OCI-LY7 (cell line): ENCODE data around the gene RTP2. TPM values are rescaled to one million over a fixed set of nuclear protein-coding genes. Genes with fewer than 3 reads are reported as not detected.

ENCODE experiments used
- BruUV-seq: library from RNA; stranded (reverse); fragments of 400-500 nt; replicated peaks from 2 replicates; lab custom pipeline; 2021; lab: Mats Ljungman, UMichigan
- CTCF ChIA-PET: fragments of 300-600 bp; sonication (Branson Sonifier 250); formaldehyde crosslinking; loops from one replicate; lab custom pipeline; 2022; ENCODE audit warnings: antibody characterized with exemption; ENCODE audit not compliant: unreplicated experiment; lab: Charles Lee
- POLR2A ChIA-PET: fragments of 300-600 bp; sonication (Branson Sonifier 250); formaldehyde crosslinking; loops from one replicate; lab custom pipeline; 2022; ENCODE audit warnings: antibody characterized with exemption; lab: Charles Lee
- DNase-seq: peaks from one replicate; pipeline ENCODE4 v3.0.0-alpha.2; 2015; ENCODE audit warnings: low spot score
- H2AFZ ChIP-seq: fragments of 200-600 bp; sonication (generic), shearing (Covaris generic); 2 replicates; pipeline ENCODE4 v1.6.1; 2014; ENCODE audit warnings: mild to moderate bottlenecking, antibody characterized with exemption, low read length, moderate library complexity
- H3K27ac ChIP-seq: fragments of 200-600 bp; sonication (generic); 2 replicates; pipeline ENCODE4 v1.5.1; 2014; ENCODE audit warnings: mixed run types, low read depth, mild to moderate bottlenecking, moderate library complexity, low read length, inconsistent platforms; ENCODE audit not compliant: poor library complexity, severe bottlenecking
- H3K36me3 ChIP-seq: fragments of 200-600 bp; sonication (generic); 2 replicates; pipeline ENCODE4 v1.6.1; 2014; ENCODE audit warnings: mild to moderate bottlenecking, antibody characterized with exemption, low read length, moderate library complexity, mixed read lengths; ENCODE audit not compliant: insufficient read depth
- H3K4me1 ChIP-seq: fragments of 200-600 bp; sonication (generic); 2 replicates; pipeline ENCODE4 v1.5.1; 2014; ENCODE audit warnings: mild to moderate bottlenecking, low read length; ENCODE audit not compliant: insufficient read depth, poor library complexity, severe bottlenecking
- H3K4me2 ChIP-seq: fragments of 200-600 bp; sonication (generic); 2 replicates; pipeline ENCODE4 v1.6.1; 2014; ENCODE audit warnings: mild to moderate bottlenecking, low read length
- H3K4me3 ChIP-seq: fragments of 200-600 bp; sonication (generic); 2 replicates; pipeline ENCODE4 v1.5.1; 2014; ENCODE audit warnings: mild to moderate bottlenecking, low read depth, low read length; ENCODE audit not compliant: poor library complexity, severe bottlenecking
- H3K79me2 ChIP-seq: fragments of 200-600 bp; sonication (generic); 2 replicates; pipeline ENCODE4 v1.6.1; 2016; ENCODE audit warnings: low read depth, mild to moderate bottlenecking, low read length, moderate library complexity, mixed read lengths; ENCODE audit not compliant: insufficient read depth
- H3K9me2 ChIP-seq: fragments of 200-600 bp; sonication (generic); 2 replicates; pipeline ENCODE4 v1.6.1; 2016; ENCODE audit warnings: mild to moderate bottlenecking, low read length, mixed read lengths; ENCODE audit not compliant: insufficient read depth
- H3K9me3 ChIP-seq: fragments of 200-600 bp; sonication (generic); 2 replicates; pipeline ENCODE4 v1.6.1; 2014; ENCODE audit warnings: mild to moderate bottlenecking, mixed run types, low read length, mixed read lengths
- H4K20me1 ChIP-seq: fragments of 200-600 bp; sonication (generic); 2 replicates; pipeline ENCODE4 v1.6.1; 2014; ENCODE audit warnings: mild to moderate bottlenecking, antibody characterized with exemption, low read length, moderate library complexity, mixed read lengths; ENCODE audit not compliant: insufficient read depth
- EZH2phosphoT487 ChIP-seq: fragments of 200-600 bp; sonication (generic); IDR thresholded peaks from 2 replicates; pipeline ENCODE4 v1.6.1; 2018; ENCODE audit warnings: low read depth, borderline replicate concordance, mild to moderate bottlenecking, mixed run types, antibody characterized with exemption, low read length, moderate library complexity, mixed read lengths
- intact Hi-C: fragments of 100-400 bp; cut with micrococcal nuclease; formaldehyde crosslinking; loops from one replicate; pipeline ENCODE4 v1.10.0; 2022; ENCODE audit not compliant: unreplicated experiment
- total RNA-seq, 2 experiments: library from RNA; depleted of rRNA in 1 of 2; stranded (reverse); fragments of >200 nt in 1 of 2; shearing (Covaris generic) in 1 of 2; gene quantifications; 2 replicates each; pipeline ENCODE4 v1.2.3, GENCODE V29; 2014 to 2022
- TF ChIP-seq, protein P1 (sequence below): fragments of 200-600 bp; sonication (generic); conservative IDR thresholded peaks from 2 replicates; pipeline ENCODE4 v1.5.1; 2014; ENCODE audit warnings: mild to moderate bottlenecking, antibody characterized with exemption, low read length, moderate library complexity, mixed read lengths

The RTP2 gene
- total RNA-seq, 2 experiments from 2014 or later: not detected

DNA sequence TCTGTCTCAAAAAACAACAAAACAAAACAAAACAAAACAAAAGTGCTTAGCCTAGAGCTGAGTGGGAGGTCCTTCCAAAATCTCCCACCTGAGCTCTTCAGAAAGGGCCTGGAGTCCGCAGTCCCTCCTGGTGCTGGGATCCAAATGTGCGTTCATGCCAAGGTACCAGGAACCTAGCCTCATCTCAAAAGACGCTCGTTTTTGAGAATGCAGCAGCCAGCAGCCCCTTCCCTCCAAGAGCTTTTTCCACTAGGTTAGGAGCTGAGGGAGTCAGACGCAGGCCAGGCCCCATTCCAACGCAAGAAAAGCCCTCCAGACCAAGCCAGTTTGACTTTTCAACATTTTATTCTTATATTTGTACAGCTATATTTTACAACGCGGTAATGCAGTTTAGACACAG lies 18.7 kb upstream of the RTP2 start:
- DNase-seq: no peak
- Histone ChIP-seq H3K36me3 (peaks cover 61% of the 10 kb centered on the region), H2AFZ (no peak overlapping the region), H4K20me1 (0 out of 2 replicates have a peak, but pooled peaks cover 10% of the 10 kb centered on the region), H3K79me2 (no peaks in the 10 kb centered on the region), H3K27ac (no peak overlapping the region), H3K4me3 (no peak overlapping the region), H3K9me3 (no peaks in the 10 kb centered on the region), H3K9me2 (no peaks in the 10 kb centered on the region), H3K4me1 (no peaks in the 10 kb centered on the region), H3K4me2 (no peak overlapping the region)
- no TSS peak for BruUV-seq
- ChIA-PET POLR2A (interaction anchor here (4.1 kb wide), 1 partner anchor 11 kb away, joined by 17 read pairs; no protein-coding TSS in a partner anchor), CTCF (no interaction called here)
- no peak for TF ChIP-seq EZH2phosphoT487
- TF ChIP-seq, protein P1, sequence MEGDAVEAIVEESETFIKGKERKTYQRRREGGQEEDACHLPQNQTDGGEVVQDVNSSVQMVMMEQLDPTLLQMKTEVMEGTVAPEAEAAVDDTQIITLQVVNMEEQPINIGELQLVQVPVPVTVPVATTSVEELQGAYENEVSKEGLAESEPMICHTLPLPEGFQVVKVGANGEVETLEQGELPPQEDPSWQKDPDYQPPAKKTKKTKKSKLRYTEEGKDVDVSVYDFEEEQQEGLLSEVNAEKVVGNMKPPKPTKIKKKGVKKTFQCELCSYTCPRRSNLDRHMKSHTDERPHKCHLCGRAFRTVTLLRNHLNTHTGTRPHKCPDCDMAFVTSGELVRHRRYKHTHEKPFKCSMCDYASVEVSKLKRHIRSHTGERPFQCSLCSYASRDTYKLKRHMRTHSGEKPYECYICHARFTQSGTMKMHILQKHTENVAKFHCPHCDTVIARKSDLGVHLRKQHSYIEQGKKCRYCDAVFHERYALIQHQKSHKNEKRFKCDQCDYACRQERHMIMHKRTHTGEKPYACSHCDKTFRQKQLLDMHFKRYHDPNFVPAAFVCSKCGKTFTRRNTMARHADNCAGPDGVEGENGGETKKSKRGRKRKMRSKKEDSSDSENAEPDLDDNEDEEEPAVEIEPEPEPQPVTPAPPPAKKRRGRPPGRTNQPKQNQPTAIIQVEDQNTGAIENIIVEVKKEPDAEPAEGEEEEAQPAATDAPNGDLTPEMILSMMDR: no peak
- intact Hi-C loops: no loop called here

- H3K9me3 ChIP-seq: no peaks in the 10 kb centered on the region
- H3K79me2 ChIP-seq: no peaks in the 10 kb centered on the region
- H3K4me1 ChIP-seq: peaks cover 4% of the 10 kb centered on the region
- DNase-seq: no peak
- ChIA-PET POLR2A (interaction anchor here (0.6 to 4.1 kb wide), 3 partner anchors 11 to 901 kb away, joined by 4 to 17 read pairs (median 5); no protein-coding TSS in a partner anchor), CTCF (no interaction called here)
- H3K27ac ChIP-seq: no peak overlapping the region
- H4K20me1 ChIP-seq: 0 out of 2 replicates have a peak, but pooled peaks cover 4% of the 10 kb centered on the region
- TF ChIP-seq, protein P1: no peak
- TF ChIP-seq EZH2phosphoT487: no peak
- H3K4me2 ChIP-seq: no peak overlapping the region
- no peaks in the 10 kb centered on the region for H3K9me2 ChIP-seq
- no peak overlapping the region for H3K4me3 ChIP-seq
- peaks cover 54% of the 10 kb centered on the region for H3K36me3 ChIP-seq
- no peak overlapping the region for H2AFZ ChIP-seq
- intact Hi-C loops: no loop called here
- BruUV-seq: no TSS peak
Observed at GRCh38 chr3:187720337-187720670, 17.9 kb upstream of the RTP2 start.

- Histone ChIP-seq H2AFZ (no peak overlapping the region), H3K9me3 (no peaks in the 10 kb centered on the region), H3K4me2 (no peak overlapping the region), H3K4me3 (no peak overlapping the region), H3K4me1 (peaks cover 9% of the 10 kb centered on the region), H3K27ac (no peak overlapping the region), H3K9me2 (no peaks in the 10 kb centered on the region), H3K79me2 (no peaks in the 10 kb centered on the region), H3K36me3 (peaks cover 49% of the 10 kb centered on the region), H4K20me1 (0 out of 2 replicates have a peak, but pooled peaks cover 4% of the 10 kb centered on the region)
- DNase-seq: no peak
- ChIA-PET CTCF (interaction anchor here (0.8 kb wide), 1 partner anchor 20 kb away, joined by 3 read pairs; no protein-coding TSS in a partner anchor), POLR2A (interaction anchor here (0.6 to 4.1 kb wide), 5 partner anchors 10 to 901 kb away, joined by 3 to 17 read pairs (median 4); no protein-coding TSS in a partner anchor)
- no peak for TF ChIP-seq EZH2phosphoT487
- TF ChIP-seq, protein P1: no peak
- intact Hi-C loops: no loop called here
- no TSS peak for BruUV-seq
Observed at GRCh38 chr3:187719628-187720336, 17.4 kb upstream of the RTP2 start.
